OCI-LY7 (cell line): Measurements from ENCODE around the gene DNAJC1. TPM values are rescaled to one million over a fixed set of nuclear protein-coding genes. Genes with fewer than 3 reads are reported as not detected.
A peak's percentile ranks its signal among the peaks of the same experiment; 100 is the strongest.

ENCODE experiments used
- BruUV-seq: library from RNA; stranded (reverse); fragments of 400-500 nt; replicated peaks from 2 replicates; lab custom pipeline; 2021; lab: Mats Ljungman, UMichigan
- CTCF ChIA-PET: fragments of 300-600 bp; sonication (Branson Sonifier 250); formaldehyde crosslinking; loops from one replicate; lab custom pipeline; 2022; ENCODE audit warnings: antibody characterized with exemption; ENCODE audit not compliant: unreplicated experiment; lab: Charles Lee
- POLR2A ChIA-PET: fragments of 300-600 bp; sonication (Branson Sonifier 250); formaldehyde crosslinking; loops from one replicate; lab custom pipeline; 2022; ENCODE audit warnings: antibody characterized with exemption; lab: Charles Lee
- DNase-seq: peaks from one replicate; pipeline ENCODE4 v3.0.0-alpha.2; 2015; ENCODE audit warnings: low spot score
- H2AFZ ChIP-seq: fragments of 200-600 bp; sonication (generic), shearing (Covaris generic); 2 replicates; pipeline ENCODE4 v1.6.1; 2014; ENCODE audit warnings: mild to moderate bottlenecking, antibody characterized with exemption, low read length, moderate library complexity
- H3K27ac ChIP-seq: fragments of 200-600 bp; sonication (generic); 2 replicates; pipeline ENCODE4 v1.5.1; 2014; ENCODE audit warnings: mixed run types, low read depth, mild to moderate bottlenecking, moderate library complexity, low read length, inconsistent platforms; ENCODE audit not compliant: poor library complexity, severe bottlenecking
- H3K36me3 ChIP-seq: fragments of 200-600 bp; sonication (generic); 2 replicates; pipeline ENCODE4 v1.6.1; 2014; ENCODE audit warnings: mild to moderate bottlenecking, antibody characterized with exemption, low read length, moderate library complexity, mixed read lengths; ENCODE audit not compliant: insufficient read depth
- H3K4me1 ChIP-seq: fragments of 200-600 bp; sonication (generic); 2 replicates; pipeline ENCODE4 v1.5.1; 2014; ENCODE audit warnings: mild to moderate bottlenecking, low read length; ENCODE audit not compliant: insufficient read depth, poor library complexity, severe bottlenecking
- H3K4me2 ChIP-seq: fragments of 200-600 bp; sonication (generic); 2 replicates; pipeline ENCODE4 v1.6.1; 2014; ENCODE audit warnings: mild to moderate bottlenecking, low read length
- H3K4me3 ChIP-seq: fragments of 200-600 bp; sonication (generic); 2 replicates; pipeline ENCODE4 v1.5.1; 2014; ENCODE audit warnings: mild to moderate bottlenecking, low read depth, low read length; ENCODE audit not compliant: poor library complexity, severe bottlenecking
- H3K79me2 ChIP-seq: fragments of 200-600 bp; sonication (generic); 2 replicates; pipeline ENCODE4 v1.6.1; 2016; ENCODE audit warnings: low read depth, mild to moderate bottlenecking, low read length, moderate library complexity, mixed read lengths; ENCODE audit not compliant: insufficient read depth
- H3K9me2 ChIP-seq: fragments of 200-600 bp; sonication (generic); 2 replicates; pipeline ENCODE4 v1.6.1; 2016; ENCODE audit warnings: mild to moderate bottlenecking, low read length, mixed read lengths; ENCODE audit not compliant: insufficient read depth
- H3K9me3 ChIP-seq: fragments of 200-600 bp; sonication (generic); 2 replicates; pipeline ENCODE4 v1.6.1; 2014; ENCODE audit warnings: mild to moderate bottlenecking, mixed run types, low read length, mixed read lengths
- H4K20me1 ChIP-seq: fragments of 200-600 bp; sonication (generic); 2 replicates; pipeline ENCODE4 v1.6.1; 2014; ENCODE audit warnings: mild to moderate bottlenecking, antibody characterized with exemption, low read length, moderate library complexity, mixed read lengths; ENCODE audit not compliant: insufficient read depth
- CTCF ChIP-seq: fragments of 200-600 bp; sonication (generic); conservative IDR thresholded peaks from 2 replicates; pipeline ENCODE4 v1.5.1; 2014; ENCODE audit warnings: mild to moderate bottlenecking, antibody characterized with exemption, low read length, moderate library complexity, mixed read lengths
- EZH2phosphoT487 ChIP-seq: fragments of 200-600 bp; sonication (generic); IDR thresholded peaks from 2 replicates; pipeline ENCODE4 v1.6.1; 2018; ENCODE audit warnings: low read depth, borderline replicate concordance, mild to moderate bottlenecking, mixed run types, antibody characterized with exemption, low read length, moderate library complexity, mixed read lengths
- intact Hi-C: fragments of 100-400 bp; cut with micrococcal nuclease; formaldehyde crosslinking; loops from one replicate; pipeline ENCODE4 v1.10.0; 2022; ENCODE audit not compliant: unreplicated experiment
- total RNA-seq, 2 experiments: library from RNA; depleted of rRNA in 1 of 2; stranded (reverse); fragments of >200 nt in 1 of 2; shearing (Covaris generic) in 1 of 2; gene quantifications; 2 replicates each; pipeline ENCODE4 v1.2.3, GENCODE V29; 2014 to 2022

Gene DNAJC1
- total RNA-seq, 2 experiments from 2014 or later = 7.1 to 16.9 TPM

DNA sequence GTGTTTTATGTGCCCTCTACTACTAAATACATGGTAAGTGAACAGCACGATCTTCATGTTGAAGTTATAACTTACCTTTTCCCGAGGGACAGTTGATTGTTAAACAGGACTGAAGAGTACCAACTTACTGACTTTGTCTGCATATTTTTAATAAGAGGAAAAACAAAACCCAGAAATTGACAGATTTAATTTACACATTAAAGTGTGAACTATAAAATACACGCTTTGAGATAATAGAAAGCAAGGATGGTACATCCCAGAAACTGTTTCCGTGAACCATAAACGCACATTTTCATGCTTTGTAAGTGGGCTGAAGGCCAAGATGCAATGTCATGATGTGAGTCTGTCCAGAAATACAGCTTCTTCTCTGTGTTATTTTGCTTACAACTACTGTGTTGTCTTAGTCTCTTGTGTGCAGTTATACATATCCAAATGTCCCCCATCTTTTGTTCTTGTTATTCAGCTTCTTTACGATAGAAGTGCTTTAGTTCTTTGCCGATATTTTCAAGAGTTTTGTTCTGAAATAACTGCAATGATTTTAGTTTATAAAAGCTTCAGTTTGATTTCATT is 279.4 kb downstream of the DNAJC1 start:
- no peak overlapping the region for H3K4me2 ChIP-seq
- no peak overlapping the region for H3K27ac ChIP-seq
- H4K20me1 ChIP-seq = no peaks in the 10 kb centered on the region
- TF ChIP-seq CTCF (no peak), EZH2phosphoT487 (no peak)
- no peaks in the 10 kb centered on the region for H3K9me3 ChIP-seq
- H3K4me1 ChIP-seq = no peaks in the 10 kb centered on the region
- H3K79me2 ChIP-seq = no peaks in the 10 kb centered on the region
- no peak for DNase-seq
- intact Hi-C loops = no loop called here
- no TSS peak for BruUV-seq
- H3K9me2 ChIP-seq = no peaks in the 10 kb centered on the region
- POLR2A ChIA-PET = interaction anchor here (0.6 to 1.5 kb wide), 6 partner anchors 11 to 426 kb away, joined by 3 to 16 read pairs (median 3); no protein-coding TSS in a partner anchor
- no peak overlapping the region for H2AFZ ChIP-seq
- H3K36me3 ChIP-seq = peaks cover 37% of the 10 kb centered on the region
- CTCF ChIA-PET = no interaction called here
- H3K4me3 ChIP-seq = no peak overlapping the region

GRCh38 chr10:21722209-21722608 is 281.3 kb downstream of the DNAJC1 start:
- Histone ChIP-seq H3K4me3 (no peak overlapping the region), H3K9me3 (no peaks in the 10 kb centered on the region), H3K4me2 (no peak overlapping the region), H3K9me2 (no peaks in the 10 kb centered on the region), H3K36me3 (peaks cover 24% of the 10 kb centered on the region), H3K27ac (no peak overlapping the region), H2AFZ (no peak overlapping the region), H3K4me1 (no peaks in the 10 kb centered on the region), H4K20me1 (no peaks in the 10 kb centered on the region), H3K79me2 (no peaks in the 10 kb centered on the region)
- ChIA-PET CTCF (no interaction called here), POLR2A (interaction anchor here (1.7 to 2.1 kb wide), 2 partner anchors 8 to 10 kb away, joined by 4 to 9 read pairs; no protein-coding TSS in a partner anchor)
- TF ChIP-seq EZH2phosphoT487 = no peak
- TF ChIP-seq CTCF = no peak
- no peak for DNase-seq
- intact Hi-C loops = no loop called here
- no TSS peak for BruUV-seq

DNA sequence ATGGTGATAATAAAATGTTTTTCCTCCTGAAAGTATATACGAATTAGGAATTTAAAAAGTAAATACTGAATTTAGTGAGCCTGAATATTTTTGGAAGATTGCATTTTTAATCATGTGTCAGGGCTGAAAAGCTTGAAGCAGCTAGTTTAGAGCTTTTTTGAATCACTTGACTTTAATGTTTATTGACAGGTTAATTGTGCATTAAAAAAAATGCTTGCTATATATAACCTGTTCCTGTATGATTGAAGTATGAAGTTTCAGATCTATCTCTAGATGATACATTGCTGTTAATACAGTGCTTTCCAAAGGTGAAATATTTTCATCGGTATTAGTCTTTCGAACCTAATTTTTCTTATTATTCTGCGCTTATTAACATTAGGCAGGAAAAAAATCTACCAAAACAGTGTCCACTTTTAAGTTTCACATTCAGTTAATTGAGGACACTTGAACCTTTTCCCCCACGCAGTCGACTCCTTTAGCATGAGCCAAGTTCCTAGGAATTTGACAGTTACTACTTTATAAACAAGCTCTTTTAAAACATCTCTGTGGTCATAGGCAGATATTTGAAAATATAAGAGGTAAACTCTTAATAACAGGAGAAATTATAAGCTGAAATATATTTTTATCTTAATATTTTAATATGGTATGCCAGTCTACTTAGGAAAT is 282.4 kb downstream of the DNAJC1 start:
- intact Hi-C loops = no loop called here
- Histone ChIP-seq H3K27ac (no peak overlapping the region), H3K9me3 (no peaks in the 10 kb centered on the region), H3K4me3 (no peak overlapping the region), H2AFZ (no peak overlapping the region), H3K79me2 (no peaks in the 10 kb centered on the region), H3K4me2 (no peak overlapping the region), H3K4me1 (no peaks in the 10 kb centered on the region), H3K9me2 (no peaks in the 10 kb centered on the region), H4K20me1 (no peaks in the 10 kb centered on the region), H3K36me3 (peaks cover 16% of the 10 kb centered on the region)
- no peak for DNase-seq
- BruUV-seq = TSS peak; percentile 19
- TF ChIP-seq EZH2phosphoT487 (no peak), CTCF (no peak)
- ChIA-PET POLR2A (interaction anchor here (1.2 to 2.3 kb wide), 4 partner anchors 9 to 13 kb away, joined by 4 to 9 read pairs (median 6); no protein-coding TSS in a partner anchor), CTCF (no interaction called here)
